Measurements from ENCODE around the gene MRPL27.
"Not testable (repeated sequence)": the region's sequence is repeated elsewhere in the genome, so short reads cannot be mapped to it uniquely, and the experiment has no call there.

Gene MRPL27

DNA sequence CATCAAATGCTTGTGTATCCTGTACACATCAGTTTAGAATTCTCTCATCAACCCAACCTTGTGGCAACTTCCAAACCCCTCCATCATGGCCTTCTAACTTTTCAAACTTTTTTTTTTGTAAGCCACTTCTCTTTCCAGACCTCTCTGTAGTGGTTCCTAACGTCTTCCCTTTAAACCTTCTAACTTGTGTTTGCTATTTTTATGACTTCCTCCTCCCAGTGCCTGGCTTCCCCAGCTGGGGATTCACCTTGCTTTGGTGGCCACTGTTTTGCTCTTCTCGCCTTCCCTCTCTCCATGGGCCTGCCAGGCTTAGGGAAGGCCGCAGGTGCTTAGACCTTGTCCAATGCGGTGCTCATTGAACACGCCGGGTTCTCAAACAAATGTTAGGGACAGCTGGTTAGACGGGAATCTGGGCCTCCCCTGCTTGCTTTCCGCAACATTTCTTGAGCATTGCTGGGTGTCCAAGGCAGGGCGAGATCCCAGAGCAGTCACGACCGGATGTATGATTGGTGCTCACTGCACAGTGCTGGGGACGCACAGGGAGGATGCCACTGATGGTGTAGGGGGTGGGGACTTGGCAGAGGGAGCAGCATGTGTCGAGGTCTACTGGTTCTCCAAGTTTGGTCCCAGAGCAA lies 28.1 kb downstream of the MRPL27 start:
- DNase-seq, result no peak

DNA sequence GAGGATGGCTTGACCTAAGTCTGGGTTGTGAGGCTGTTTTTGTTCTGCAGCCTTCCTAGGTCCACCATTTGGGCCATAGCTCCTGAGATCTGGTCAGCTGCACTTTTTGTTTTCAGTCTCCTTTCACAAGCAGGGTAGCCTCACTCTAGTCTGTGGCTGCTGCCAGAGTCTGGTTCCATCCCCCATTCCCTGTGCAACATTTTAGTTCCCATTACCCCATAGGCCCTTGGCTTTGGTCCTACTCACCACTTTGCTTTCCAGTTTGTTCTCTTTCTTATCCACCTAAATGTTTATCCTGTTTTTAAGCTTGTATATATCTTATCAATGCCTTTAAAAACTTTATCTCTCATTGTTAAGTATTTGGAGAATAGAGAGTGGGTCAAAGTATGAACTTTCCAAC lies 33.6 kb downstream of the MRPL27 start:
- no peak for DNase-seq

- no peak for DNase-seq
Measured at GRCh38 chr17:50338645-50339044, 34.3 kb downstream of the MRPL27 start.

GRCh38 chr17:50337956-50338355 lies 35.0 kb downstream of the MRPL27 start:
- no peak for DNase-seq

- DNase-seq, result not testable (repeated sequence)
Measured at GRCh38 chr17:50333291-50334057, 39.5 kb downstream of the MRPL27 start.

DNA sequence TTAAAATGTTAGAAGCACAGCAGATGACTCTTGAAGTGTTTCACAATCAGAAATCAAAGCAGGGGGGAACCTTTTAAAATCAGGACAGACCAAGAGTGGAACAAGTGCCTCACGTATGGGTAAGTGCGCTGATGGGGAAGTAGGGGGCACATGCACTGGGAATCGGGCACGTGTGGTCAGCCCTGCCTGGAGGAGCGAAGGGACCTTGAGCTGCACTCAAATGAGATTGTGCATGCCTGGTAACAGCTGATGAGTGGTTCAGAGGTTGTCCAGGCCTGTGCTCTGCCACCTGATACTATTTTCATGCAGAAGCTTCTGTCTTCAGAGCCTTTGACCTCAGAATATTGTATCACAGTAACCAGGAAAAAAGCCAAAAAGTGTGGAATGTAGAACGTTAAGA lies 40.8 kb downstream of the MRPL27 start:
- no peak for DNase-seq

DNA sequence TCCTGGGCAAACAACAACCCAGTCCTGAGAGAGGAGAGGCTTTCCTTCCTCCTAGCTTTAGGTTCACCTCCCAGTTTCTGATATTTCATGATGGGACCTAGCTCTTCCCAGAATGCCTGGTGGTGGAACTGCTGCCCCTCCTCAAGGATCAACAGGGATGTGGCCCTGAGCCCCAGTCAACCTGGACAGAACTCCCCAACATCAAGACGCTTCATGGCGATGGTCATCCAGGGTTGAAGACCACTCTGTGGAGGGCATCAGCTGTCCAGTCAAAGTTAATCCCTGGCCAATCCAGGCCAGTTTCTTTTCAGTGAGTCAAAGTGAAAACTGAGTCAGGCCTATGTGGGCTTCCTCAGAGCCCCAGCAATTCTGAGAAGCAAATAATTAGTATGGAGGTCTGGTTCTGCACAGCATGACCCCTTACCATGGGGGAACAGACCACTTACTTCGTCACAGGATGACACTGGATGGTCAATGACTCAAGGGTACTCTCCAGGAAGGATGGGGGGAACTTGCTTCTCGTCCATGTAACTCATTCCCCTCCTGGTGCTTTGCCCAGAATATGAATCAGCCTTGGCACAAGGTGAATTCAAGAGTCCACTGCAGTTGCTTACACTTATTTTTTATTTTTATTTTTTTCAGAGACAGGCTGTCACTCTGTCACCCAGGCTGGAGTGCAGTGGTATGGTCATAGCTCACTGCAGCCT lies 41.7 kb downstream of the MRPL27 start:
- DNase-seq, result peak; percentile 10

GRCh38 chr17:50330151-50330775 lies 42.7 kb downstream of the MRPL27 start:
- DNase-seq, result no peak

GRCh38 chr17:50329716-50330115 lies 43.3 kb downstream of the MRPL27 start:
- DNase-seq, result no peak

DNA sequence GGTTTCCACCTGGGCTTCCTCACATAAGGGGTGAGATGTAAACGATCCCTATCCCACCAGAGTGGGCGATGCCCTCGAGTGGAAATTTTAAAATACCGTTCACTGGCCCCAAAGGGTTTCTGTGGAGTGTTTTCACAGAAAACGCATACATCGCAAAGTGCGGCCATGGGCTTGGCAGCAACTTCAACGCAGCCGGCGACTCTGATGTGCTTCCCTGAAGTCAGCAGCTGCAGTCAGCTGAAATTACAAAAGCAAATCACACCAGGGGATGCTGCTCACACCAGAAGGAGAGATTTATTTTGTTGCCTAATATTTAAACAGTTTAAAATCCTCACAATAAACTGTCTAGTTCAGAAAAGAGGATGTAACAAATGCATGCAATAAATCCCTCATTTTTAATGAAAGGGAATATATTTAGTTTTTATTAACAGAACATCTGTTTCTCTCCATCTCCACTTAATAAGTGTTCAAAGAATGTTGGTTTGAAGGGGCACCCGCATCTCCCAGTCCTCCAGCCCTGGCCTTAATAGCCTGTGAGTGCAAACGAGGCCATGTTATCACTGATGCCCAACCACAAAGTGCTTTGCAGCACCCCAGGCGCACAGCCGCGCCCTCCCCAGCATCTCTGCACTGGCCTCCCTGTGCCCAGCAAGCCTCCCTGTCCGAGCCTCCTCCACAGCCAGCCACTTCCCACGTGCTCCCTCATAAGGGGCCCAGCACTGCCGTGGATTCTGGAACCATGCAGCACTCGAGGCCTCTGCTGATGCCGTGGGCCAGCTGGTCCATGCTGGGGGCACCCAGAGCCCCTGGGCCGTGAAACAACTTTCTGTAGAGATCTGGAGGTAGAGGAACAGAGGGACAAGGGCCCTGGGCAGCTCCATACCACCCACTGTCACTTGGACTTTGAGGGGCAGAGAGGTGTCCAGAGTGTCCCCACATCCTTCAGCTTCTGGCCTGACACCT lies 44.3 kb downstream of the MRPL27 start:
- no peak for DNase-seq

DNA sequence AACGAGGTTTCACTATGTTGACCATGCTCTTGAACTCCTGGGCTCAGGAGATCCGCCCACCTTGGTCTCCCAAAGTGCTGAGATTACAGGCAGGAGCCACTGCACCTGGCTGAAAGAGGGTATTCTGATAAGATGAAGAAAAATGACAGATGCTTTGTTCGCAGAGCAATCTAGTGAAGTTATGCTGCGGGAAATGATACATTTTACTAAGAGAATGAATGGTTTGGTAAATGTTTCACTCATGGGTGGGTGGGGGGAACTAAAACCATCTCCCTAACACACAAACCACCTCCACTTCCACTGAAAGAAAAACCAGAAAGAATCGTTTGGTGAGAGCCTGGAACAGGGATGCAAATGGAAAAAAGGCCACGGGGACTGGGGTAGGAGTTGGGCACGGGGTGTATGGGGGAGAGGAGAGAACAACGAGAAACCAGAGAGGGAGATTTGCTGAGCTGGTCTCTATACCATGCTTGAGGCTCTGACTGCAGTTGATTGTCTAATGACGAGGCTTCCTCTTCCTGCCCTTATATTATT lies 46.1 kb downstream of the MRPL27 start:
- DNase-seq, result no peak

GRCh38 chr17:50325906-50326305 lies 47.1 kb downstream of the MRPL27 start:
- DNase-seq, result no peak

GRCh38 chr17:50323060-50323459 lies 49.9 kb downstream of the MRPL27 start:
- no peak for DNase-seq

- no peak for DNase-seq
Measured at GRCh38 chr17:50322271-50322670, 50.7 kb downstream of the MRPL27 start.

DNA sequence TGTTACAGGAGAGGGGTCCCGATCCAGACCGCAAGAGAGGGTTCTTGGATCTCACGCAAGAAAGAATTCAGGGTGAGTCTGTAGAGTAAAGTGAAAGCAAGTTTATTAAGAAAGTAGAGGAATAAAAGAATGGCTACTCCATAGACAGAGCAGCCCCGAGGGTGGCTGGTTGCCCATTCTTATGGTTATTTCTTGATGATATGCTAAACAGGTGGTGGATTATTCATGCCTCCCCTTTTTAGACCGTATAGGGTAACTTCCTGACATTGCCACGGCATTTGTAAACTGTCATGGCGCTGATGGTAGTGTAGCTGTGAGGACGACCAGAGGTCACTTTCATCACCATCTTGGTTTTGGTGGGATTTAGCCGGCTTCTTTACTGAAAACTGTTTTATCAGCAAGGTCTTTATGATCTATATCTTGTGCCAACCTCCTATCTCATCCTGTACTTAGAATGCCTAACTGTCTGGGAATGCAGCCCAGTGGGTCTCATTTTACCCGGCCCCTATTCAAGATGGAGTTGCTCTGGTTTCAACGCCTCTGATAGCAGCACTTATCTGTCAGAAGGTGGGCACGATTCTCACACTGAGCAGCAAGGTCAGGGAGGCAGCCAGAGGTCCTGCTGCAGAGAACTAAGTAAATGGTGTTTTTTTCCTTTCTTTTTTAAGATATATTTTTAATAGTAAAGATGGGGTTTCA lies 53.5 kb downstream of the MRPL27 start:
- DNase-seq, result no peak

- DNase-seq, result no peak
Measured at GRCh38 chr17:50318501-50319285, 54.3 kb downstream of the MRPL27 start.

All from amniotic stem cell (primary cell).